HT1080 (cell line): ENCODE results near the gene NRG2. TPM values are rescaled to one million over a fixed set of nuclear protein-coding genes. Genes with fewer than 3 reads are reported as not detected.

Experiments
- DNase-seq: peaks from one replicate; pipeline ENCODE4 v3.0.0-alpha.2; 2015; ENCODE audit warnings: low read depth
- total RNA-seq: library from RNA; depleted of rRNA; stranded (reverse); fragments of >200 nt; shearing (Covaris generic); gene quantifications from 2 replicates; pipeline ENCODE4 v1.2.3, GENCODE V29; 2014

Gene NRG2
- total RNA-seq, 1 experiment from 2014 or later, result 10.4 TPM

DNA sequence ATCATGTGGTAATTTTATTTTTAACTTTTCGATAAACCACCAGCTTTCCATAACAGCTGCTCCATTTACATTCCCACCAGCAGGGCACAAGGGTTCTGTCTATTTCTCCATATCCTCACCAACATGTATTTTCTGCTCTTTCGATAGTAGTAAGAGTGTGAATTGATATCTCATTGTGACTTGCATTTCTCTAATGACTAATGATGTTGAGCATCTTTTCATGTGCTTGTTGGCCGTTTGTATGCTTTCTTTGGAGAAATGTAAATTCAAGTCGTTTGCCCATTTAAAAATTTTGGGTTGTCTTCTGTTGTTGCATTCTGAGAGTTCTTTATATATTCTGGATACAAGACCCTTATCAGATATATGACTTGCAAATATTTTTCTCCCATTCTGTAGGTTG lies 201.6 kb downstream of the NRG2 start:
- no peak for DNase-seq

DNA sequence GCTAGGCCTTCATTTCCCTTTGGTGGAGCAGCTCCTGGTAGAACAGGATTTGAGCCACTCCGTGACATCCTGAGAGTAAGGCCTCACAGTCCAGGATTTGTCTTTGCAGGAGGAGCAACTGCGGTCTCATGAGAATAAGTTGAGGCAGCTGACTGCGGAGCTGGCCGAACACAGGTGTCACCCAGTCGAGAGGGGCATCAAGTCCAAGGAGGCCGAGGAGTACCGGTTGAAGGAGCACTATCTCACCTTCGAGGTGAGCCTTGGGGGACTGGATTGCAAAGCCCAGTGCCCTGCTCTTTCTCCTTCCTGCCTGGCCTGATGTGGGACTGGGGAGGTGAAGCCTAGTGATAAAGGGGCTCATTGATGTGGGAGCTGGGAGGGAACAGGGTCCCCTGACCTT lies 203.2 kb downstream of the NRG2 start:
- DNase-seq, result no peak

DNA sequence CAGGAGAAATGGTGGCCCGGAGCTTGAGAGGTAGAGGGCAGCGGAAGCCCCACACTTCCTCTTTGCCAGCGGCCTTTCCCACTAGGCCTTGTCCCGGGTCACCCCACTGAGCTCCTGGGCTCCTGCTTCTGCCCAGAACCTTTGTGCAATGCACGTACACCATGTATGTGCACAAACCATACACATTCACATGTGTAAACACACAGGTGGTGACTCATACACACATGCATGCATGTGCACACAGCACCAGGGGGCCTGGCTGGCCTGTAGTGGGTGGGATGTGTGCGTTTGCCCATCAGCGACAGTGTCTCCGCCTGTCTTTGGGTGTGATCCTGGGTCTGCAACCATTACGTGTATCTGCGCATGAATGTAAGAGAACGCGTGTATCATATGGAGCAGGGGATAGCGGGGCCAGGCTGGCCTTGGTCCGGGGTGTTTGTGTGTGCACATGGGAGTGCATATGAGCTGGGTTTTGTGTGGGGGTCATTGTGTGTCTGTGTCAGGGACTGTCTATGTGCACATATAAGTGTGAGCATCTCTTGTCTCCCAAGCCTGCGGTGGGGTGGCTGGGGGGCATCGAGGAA lies 203.8 kb downstream of the NRG2 start:
- DNase-seq, result no peak

DNA sequence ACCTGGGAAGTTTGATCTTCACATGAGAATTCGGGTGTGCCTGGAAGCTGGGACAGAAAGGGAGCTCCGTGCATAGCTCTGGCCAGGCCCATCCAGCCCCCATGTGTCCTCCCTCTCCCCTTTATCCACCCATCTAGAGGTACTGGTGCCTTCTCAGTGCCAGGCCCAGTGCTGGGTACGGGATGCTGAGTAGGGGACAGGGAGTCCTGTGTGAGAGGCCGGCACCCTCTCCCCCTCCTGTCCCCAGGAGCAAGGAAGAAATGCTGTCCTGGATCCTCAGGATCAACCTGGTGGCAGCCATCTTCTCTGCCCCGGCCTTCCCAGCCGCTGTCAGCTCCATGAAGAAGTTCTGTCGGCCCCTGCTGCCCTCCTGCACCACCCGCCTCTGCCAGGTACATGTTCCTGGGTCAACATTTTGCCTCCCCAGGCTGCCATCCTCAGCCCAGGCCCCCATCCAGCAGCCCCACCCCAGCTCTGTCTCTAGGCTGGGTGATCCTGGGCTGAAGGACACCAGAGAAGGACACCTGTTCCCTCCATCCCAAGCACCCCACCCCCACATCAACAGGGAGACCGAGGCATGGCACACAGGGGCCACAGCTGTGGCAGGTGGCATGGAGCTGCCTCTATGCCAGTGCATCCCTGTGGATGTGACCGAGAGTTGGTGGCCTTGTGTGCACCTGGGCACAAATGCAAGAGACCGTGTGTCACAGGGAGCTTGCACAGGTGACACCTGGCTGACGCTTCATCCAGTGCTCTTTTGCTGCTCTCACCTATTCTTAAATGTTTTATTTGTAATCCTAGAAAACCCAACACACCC lies 204.5 kb downstream of the NRG2 start:
- DNase-seq, result no peak

DNA sequence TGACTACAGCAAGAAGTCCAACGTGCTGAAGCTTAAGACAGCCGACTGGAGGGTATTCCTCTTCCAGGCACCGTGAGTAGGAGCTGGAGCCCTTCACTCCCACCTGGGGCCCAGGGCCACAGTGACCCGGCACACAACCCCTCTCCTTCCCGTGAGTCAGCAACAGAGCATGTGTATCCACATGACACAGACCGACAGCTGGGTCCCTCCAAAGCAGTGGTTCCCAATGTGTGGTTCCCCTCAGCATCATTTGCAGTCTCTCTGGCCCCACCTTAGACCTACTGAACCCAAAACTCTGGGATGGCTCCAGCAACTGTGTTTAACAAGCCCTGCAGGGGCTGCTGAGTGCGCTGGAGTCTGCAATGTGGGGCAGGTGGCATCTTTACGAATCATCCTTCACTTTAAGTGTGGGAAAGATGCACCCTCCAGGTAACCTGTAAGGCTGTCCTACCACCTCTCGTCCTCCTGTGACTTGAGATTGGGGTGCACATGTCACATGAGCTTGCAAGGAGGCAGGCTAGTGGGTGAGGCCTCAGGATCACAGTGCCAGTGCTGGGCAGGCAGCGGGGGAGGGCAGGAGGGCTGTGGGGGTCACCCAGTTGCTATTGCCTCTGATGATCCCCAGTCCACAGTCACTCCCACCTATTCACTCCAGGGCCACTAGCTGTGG lies 205.3 kb downstream of the NRG2 start:
- peak; percentile 31 for DNase-seq

DNA sequence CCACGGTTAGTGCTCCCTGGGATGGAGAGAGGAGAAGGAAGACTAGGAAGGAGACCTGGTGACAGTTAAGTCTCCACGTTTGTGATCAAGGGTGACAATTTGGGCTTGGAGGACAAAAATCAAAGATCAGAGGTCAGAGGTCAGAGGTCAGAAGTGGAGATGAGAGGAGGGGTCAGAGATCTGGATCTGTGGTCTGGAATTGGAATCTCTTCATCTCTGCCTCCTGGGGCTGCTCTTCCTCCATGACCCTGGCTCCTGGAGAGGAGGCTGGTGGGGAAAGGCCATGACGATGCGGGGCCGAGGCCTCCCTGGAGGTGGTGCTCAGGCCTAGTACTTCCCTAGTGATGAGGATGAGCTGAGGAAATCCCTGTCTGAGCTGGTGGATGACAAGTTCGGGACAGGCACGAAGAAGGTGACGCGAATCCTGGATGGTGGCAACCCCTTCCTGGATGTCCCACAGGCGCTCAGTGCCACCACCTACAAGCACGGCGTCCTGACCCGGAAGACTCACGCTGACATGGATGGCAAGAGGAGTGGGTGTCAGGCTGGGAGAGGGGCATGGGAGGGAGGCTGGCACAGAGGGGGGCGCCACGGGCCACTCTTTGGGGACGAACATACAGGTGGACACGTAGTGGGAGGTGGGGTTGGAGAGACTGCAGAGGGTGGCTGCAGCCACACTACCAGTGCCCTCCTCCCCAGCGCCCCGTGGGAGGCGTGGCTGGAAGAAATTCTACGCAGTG lies 206.5 kb downstream of the NRG2 start:
- no peak for DNase-seq

DNA sequence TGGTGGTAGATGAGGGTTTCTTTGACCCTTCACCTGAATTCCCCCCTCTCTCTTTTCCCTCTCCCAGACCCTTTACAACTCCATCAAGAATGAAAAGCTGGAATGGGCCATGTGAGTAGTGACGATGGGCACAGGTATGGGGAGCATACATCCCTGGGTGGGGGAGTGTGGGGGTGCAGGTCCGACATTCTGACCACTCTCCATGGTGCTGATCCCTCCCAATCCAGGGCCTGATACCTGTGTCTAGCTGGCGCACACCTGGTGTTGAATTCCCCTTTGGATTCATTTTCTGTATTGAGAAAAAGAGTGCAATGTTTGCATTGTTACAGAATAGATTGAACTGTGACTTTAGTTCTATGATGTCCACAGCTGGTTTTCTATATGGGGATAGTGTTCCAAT lies 207.4 kb downstream of the NRG2 start:
- DNase-seq, result no peak

DNA sequence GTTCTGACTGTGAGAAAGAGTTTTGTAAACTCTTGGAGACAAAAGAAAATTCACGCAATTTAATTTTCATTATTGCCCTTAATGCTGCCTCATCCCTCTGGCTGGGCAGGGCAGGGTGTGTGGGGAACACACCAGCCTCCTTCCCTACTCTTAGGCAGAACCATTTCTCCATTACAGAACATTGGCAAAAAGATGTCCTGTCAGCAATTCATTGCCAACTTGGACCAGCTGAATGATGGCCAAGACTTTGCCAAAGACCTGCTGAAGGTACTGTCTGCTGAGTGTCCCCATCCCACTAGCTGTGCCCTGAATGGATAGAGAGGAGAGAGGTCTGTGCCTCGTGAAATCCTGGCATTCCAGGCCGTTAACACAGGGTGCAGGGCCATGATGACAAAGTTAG lies 209.6 kb downstream of the NRG2 start:
- no peak for DNase-seq

DNA sequence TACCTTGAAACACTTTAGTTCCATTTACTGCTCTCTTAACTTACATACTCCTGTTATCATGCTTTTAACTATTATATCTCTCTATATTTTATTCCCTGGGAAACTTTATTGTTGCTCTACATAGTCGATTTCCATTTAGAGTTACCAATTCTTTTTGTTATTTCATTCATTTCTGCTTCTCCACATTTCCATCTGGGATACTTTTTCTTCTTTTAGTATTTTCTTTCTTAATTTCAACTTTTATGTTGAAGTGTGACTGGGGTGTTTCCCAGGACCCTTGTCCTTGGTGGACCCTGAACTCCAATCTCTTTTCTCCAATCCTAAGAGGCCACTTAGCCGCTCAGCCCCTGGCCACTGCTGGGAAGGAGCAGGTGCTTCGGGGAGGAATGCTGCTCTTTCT lies 211.5 kb downstream of the NRG2 start:
- DNase-seq, result no peak

DNA sequence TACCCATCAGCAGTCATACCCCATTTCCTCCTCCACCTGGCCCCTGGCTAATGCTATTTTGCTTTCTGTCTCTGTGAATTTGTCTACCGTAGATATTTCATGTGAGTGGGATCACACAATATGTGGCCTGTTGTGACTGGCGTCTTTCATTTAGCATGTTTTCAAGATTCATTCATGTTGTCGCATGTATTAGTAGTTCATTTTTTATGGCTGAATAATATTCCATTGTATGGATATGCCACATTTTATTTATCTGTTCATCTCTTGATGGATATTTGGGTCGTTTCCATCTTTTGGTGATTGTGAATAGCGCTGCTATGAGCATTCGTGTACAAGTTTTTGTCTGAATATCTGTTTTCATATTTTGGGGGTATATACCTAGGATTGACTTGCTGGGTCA lies 213.6 kb downstream of the NRG2 start:
- no peak for DNase-seq

DNA sequence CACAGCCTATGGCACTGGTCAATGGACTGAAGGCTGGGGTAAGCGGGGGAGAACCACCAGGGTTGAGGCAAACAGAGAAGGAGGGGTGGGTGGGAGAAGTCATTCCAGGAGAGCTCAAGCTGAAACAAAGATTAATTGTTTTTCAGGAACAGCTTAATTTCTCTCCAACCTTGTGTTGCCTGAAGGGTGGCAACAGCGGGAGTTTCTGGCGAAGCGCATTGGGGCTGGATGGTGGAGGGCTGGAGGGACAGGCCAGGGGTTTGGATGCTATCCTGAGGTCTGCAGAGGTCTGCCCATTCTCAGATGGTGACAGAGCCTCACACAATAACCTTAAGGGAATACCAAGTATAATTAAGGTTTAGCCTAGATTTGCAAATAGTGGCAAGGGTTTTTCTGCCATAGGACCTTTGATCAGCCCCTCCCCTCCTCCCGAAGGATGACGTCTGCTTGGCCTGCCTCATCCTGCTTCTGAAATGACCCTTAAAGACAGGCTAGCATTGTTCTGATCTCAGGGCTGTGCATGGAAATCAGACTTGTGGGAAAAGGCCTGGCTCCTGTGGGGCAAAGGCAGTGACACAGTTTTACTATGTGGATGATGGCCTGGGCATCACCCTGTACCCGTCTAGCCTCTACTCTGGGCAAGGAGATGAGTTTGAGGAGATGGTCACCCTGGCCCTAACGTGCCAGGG lies 214.7 kb downstream of the NRG2 start:
- no peak for DNase-seq

DNA sequence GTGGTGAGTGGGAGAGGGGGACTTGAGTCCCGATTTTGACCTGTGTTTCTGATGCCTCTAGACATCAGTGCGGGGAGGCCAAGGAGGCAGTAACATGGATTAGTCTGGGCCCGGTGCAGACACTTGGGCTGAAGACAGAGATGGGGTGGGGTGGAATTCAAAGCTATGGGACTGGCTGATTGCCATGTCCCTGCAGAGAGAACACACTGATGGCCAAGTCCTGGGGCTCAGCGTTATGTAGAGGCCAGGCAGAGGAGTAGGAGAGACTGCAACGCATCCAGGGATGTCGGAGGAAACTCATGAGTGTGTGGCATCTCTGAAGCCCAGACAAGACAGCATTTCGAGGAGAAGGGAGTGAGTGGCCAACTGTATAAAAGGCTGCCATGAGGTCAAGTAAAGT lies 217.4 kb downstream of the NRG2 start:
- DNase-seq, result no peak

DNA sequence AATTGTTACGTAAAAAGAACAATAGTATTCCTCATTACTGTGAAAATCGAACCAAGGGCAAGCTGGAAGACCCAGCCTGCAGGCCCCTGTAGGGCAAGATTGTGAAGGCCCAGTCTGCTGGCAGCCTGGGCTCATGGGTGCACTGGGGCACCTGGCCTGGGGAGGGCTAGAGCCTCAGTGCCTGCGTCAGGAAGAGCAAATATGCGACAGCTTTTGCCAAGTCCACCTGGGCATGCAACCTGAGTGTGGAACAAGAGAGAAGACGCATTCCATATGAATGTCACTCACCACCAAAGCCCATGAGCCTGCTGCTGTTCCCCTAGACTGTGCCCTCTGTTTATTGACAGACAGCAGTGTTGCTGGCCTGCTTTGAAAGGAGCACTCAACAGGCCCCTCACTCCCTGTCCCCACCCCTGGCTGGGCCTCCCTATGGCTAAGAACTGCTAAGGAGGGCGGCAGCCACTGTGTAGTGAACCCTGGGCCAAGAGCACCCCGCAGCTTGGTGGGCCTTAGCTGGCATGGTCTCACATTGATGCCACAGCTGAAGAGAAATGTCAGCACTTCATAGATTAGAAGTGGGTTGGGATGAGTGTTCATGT lies 219.2 kb downstream of the NRG2 start:
- DNase-seq, result no peak

DNA sequence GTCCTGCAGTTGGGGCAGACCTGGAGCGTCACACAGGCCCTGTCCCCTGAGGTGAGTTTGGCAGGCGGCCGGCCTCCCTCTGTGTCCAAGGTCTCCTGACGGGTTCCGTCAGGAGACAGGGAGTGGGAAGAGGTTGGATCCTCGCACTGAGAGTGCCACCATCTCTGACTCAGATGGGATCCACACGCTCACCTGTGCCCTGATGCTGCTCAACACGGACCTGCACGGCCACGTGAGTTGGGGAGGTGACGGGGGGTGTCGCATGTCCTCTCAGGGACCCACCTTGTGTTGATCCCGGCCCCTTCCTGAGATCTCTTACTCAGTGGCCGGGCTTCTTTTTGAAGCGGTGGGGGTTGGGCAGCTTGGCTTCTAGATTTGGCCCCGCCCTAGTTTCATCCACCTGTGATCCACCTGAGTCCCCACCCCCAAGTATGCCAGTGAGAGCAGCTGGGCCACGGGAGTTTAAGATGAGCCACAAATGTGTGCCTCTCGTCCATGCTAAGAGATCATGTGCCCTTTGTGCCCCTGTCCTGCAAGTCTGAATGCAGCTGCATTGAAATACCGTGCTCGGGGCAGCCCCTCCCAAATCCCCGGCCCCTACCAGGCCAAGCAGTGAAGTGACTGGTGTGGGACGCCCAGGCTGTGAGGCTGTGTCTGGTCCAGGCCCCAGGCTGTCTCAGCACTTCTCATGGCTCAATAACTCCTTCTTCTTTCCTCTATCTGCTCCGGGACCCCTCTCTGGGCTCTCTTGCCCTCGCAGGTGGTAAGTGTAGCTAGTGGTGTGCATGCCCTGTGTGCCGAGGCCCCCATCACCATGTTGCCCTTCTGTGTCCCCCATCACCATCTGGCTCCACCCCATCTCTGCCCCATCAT lies 220.3 kb downstream of the NRG2 start:
- DNase-seq, result no peak

DNA sequence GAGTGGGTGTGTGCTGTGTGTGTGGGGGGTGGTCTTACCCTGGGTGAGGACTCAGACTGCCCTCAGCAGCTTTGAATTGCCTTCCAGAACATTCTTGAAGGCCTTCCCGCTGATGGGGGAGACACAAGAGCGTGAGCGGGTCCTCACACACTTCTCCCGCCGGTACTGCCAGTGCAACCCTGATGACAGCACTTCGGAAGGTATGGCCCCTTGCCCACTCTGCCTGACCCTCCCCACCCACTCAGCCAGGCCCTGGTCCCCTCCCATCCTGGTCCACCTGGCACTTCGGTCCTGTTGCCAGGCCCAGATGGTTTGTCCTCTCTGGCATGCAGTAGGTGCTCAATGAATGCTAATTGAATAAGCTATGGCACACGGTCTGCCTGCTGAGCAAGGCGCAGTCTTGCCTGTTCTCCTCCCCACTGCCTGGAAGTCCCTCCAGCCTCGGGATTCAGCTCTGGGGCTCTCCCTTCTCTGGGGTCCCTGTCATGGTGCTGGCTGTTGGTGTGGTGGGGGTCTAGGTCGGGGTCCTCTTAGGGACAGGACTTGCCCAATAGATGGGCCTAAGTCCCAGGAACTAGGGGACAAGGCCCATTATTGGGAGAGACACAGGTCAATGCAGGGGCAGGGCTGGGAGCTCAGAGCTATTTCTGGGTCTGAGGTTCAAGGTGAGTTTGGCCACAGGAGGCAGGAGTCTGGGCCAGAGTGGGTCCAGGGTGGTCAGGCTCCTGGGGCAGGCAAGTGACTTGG lies 221.1 kb downstream of the NRG2 start:
- DNase-seq, result no peak

DNA sequence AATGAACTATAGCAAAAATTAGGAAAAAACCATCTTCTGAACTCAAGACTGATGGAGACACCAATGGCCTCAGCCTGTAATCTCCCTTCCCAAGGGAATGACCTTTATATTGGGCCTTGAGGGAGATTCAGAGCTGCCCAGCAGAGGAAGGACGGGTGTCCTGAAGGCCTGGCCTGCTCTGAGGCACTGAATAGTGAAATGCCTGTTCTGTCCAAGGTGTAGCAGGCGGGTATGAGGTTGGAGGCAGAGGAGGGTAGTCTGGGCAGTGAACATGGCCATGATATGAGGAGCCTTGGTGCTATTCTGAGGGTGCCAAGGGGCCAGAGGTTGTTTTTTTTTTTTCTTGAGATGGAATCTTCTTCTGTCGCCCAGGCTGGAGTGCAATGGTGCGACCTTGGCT lies 222.5 kb downstream of the NRG2 start:
- DNase-seq, result no peak

DNA sequence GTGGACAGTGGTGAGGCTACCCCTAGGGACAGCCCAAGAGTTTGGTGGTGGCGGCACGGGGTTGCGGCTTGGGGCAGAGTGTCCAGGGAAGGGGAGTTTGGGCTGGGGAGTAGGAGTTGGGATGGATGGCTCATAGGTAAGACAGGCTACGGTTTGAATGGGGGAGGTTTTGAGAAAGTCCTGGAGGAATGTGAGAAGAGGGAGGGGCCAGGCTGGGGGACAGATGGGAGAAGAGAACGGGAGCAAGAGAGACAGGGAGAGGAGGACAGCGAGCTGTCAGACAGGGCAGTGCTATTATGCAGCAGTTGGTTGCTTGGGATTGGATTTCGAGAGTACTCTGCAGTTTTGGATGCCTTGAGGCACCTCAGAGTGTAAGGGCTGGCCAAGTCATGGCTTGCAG lies 223.0 kb downstream of the NRG2 start:
- no peak for DNase-seq

DNA sequence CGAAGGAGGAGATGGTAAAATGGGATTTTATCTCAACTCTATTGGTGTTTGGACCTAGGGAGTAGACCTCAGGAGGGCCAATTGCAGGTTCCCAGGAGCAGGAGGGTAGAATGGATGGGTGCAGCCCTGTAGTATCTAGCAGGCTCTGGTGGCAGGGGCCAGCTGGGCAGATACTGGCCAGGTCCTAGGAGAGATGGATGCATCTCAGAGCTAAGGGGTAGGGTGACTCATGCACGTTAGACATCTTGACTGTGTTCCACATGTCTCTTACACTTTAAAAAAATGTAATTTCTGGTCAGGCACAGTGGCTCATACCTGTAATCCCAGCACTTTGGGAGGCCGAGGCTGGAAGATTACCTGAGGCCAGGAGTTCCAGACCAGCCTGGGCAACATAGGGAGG lies 225.1 kb downstream of the NRG2 start:
- DNase-seq, result no peak

DNA sequence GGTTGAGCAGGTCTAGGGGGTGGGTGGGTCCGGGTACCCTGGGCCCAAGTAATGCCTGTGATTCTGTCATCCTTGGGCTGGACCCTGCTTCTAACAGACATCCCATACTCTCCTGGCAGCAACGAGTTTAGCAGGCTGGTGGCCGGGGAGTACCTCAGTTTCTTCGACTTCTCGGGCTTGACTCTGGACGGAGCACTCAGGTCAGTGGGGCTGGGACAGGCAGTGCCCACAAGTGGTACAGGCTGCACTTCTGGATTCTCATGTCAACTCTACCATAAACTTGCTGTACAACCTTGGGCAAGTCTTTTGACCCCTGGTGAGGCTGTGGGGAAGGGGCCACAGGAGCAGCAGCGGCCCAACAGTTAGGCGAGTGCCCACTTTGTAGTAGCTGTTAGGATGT lies 225.7 kb downstream of the NRG2 start:
- DNase-seq, result no peak
